Fibroblast of skin of right biceps (primary cell): Measurements from ENCODE around the gene ZNF514.

ENCODE experiments used
- DNase-seq: peaks from one replicate; pipeline ENCODE4 v3.0.0-alpha.2; 2013

Gene ZNF514

GRCh38 chr2:95159690-95160449, at the start of gene ZNF514:
ZNF514 (minus strand) TSS chr2:95159848; CDS start chr2:95153253, 6,595 bp downstream.
- peak; percentile 77 for DNase-seq

- DNase-seq: peak; percentile 27
Measured at GRCh38 chr2:95208106-95208505, 48.5 kb upstream of the ZNF514 start.

- DNase-seq: peak; percentile 87
Measured at GRCh38 chr2:95207111-95207961, 47.7 kb upstream of the ZNF514 start, which contains the start of gene ZNF892. ZNF892 (plus strand) TSS chr2:95207521; CDS start chr2:95207816, 295 bp downstream.

- no peak for DNase-seq
Measured at GRCh38 chr2:95206096-95206495, 46.4 kb upstream of the ZNF514 start.

- no peak for DNase-seq
Measured at GRCh38 chr2:95204396-95204795, 44.7 kb upstream of the ZNF514 start.

DNA sequence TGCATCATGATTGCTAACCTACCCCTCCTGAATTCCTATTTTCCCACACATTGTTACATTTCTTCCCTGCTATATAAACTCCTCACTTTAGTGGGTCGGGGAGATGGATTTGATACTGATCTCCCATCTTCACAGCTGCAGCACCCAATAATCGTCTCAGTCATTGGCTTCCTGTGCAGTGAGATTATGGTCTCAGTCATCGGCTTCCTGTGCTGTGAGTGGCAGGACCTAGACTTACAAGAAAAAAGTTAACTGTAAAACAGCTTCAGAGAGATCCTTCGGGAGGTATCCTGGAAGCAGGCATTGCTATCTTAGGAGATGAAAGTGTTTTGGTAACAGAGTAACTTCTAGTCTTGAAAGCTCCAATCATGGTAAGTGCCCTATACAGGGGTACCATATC, 44.3 kb upstream of the ZNF514 start:
- no peak for DNase-seq

GRCh38 chr2:95192956-95193355, 33.3 kb upstream of the ZNF514 start:
- DNase-seq: peak; percentile 19

DNA sequence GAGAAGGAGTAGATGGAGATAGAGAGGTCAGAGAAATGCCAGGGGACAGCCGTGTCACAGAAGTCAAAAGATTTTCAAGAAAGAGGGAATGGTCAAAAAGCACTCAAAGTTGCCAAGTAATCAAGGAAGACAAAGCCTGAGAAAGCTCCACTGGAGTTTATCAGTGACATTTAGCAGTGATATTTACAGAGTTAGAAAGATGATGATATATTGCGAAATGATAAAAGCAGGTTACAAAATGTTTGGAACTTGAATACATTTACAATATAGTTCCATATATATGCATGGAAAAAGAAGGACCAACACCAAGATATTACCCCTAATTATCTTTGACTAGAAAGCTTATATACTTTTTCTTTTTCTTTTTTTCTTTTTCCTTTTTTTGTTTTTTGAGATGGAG, 26.3 kb upstream of the ZNF514 start:
- DNase-seq: no peak

GRCh38 chr2:95185197-95185596, 25.5 kb upstream of the ZNF514 start:
- DNase-seq: no peak

DNA sequence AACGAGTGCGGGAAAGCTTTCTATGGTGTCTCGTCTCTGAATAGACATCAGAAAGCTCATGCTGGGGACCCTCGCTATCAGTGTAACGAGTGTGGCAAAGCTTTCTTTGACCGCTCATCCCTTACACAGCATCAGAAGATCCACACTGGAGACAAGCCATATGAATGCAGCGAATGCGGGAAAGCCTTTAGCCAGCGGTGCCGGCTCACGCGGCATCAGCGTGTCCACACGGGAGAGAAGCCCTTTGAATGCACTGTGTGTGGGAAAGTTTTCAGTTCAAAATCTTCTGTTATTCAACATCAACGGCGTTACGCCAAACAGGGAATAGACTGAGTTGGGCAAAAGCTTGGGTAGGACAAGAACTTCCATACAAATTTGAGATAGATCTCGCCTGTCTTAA, 22.1 kb upstream of the ZNF514 start:
- no peak for DNase-seq

- no peak for DNase-seq
Measured at GRCh38 chr2:95179451-95179850, 19.8 kb upstream of the ZNF514 start.

- peak; percentile 3 for DNase-seq
Measured at GRCh38 chr2:95174031-95174542, 14.4 kb upstream of the ZNF514 start.

DNA sequence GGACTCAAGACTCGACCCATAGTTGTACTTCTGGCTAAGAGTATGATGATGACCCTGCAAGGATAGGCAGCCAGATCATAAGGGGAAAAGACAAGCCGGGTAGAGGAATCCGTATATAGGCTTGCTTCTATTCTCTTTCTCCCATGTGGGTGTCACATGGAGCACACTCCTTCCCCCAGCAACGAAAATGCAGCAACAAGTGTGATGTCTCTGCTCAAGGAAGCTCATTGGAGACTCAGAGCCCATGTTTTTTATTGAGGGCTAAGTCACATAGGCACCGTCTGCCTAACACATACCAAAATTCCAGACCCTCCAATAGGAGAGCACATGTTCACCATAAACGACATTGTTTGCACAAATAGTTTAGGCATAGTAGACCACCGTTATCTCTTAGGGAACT, 12.3 kb upstream of the ZNF514 start:
- DNase-seq: no peak

- no peak for DNase-seq
Measured at GRCh38 chr2:95166065-95166763, 6.6 kb upstream of the ZNF514 start.

GRCh38 chr2:95165371-95166064, 5.9 kb upstream of the ZNF514 start, which contains the start of gene ZNF2:
ZNF2 (plus strand) TSS chr2:95165809; CDS start chr2:95176227, 10,418 bp downstream.
- DNase-seq: peak; percentile 98

DNA sequence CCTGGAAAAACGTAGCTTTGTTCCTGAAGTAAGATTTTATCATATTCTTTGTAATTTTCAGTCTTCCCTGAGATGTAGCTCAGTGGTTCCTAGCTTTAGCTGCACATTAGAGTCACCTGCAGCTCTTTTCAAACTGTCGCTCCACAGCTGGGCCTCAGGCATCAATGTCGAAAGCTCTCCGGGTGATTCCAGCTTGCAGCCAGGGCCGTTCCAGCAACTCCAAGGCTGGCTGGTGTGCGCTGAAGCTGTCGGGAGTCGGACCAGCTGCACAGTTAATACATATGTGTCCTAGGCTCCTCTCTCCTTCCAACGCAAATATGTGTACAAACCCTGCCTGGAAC, 5.4 kb upstream of the ZNF514 start:
- no peak for DNase-seq

DNA sequence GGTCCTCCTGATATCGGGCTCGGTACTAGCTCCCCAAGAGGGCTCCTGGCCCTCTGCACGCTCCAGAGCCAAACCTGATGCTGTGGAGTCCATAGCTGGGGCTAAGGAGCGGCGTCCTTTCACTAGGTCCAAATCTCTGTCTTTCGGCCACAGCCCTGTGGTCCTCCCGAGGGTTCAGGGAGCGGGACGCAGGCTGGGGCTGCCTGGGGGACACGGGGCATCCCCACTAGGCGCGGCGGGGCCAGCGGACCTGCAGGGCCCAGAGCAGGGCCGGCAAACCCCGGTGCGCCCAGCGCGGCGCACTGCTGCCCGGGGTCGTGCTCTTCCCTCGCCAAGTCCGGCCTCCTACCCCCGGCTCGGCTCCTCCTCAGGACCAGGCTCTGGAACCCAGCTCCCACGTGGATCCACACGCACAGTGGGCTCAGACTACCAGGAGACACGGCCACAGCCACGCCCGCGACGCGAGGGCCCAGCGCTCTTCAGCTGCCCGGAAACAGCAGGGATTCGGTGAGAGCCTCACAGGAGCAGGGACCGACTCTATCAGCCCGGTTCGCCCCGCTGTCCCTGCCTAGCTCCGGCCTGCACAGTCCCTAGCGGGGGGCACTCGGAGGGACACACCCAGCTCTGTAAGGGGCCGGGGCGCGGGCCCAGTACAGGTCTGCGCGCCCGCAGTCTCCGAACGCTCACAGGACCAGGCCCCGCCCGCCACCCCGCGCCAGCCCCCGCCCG, 593 bp downstream of the ZNF514 start:
- peak; percentile 42 for DNase-seq

- DNase-seq: no peak
Measured at GRCh38 chr2:95158441-95158840, 1.2 kb downstream of the ZNF514 start.

DNA sequence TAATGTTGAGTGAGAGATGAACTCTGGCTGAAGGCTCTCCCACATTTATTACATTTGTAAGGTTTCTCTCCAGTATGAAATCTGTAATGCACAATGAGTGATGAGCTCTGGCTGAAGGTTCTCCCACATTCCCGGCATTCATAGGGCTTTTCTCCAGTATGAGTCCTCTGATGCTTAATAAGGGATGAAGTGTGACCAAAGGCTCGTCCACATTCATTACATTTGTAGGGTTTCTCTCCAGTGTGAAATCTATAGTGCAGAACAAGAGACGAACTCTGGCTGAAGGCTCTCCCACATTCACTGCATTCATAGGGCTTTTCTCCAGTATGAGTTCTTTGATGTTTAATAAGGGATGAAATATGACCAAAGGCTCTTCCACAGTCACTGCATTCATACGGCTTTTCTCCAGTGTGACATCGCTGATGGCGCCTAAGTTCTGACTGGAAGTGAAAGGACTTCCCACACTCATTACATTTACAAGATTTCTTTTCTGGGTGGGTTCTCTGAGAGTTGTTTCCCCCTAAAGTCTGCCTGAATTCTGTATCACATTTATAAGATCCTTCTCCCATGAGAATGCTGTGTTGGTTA, 10.2 kb downstream of the ZNF514 start:
- no peak for DNase-seq

GRCh38 chr2:95143838-95144237, 15.8 kb downstream of the ZNF514 start:
- no peak for DNase-seq

GRCh38 chr2:95138702-95139101, 20.9 kb downstream of the ZNF514 start:
- DNase-seq: no peak
